HepG2 (cell line): Measurements from ENCODE around the gene CYP19A1.

Experiments used
- RBM39 ChIP-seq: fragments of 200-400 bp; formaldehyde crosslinking; IDR thresholded peaks from one replicate; pipeline ENCODE4 v1.6.1; 2018; ENCODE audit warnings: antibody characterized with exemption, mild to moderate bottlenecking, low read depth, low read length; ENCODE audit not compliant: poor library complexity, severe bottlenecking
- RFX5 ChIP-seq: IDR thresholded peaks from 2 replicates; pipeline ENCODE4 v1.6.1; 2011; ENCODE audit warnings: low read depth, low read length, improper control_type of control experiment
- SP2 ChIP-seq: sonication (generic); formaldehyde crosslinking; IDR thresholded peaks from 2 replicates; pipeline ENCODE4 v1.5.1; 2020; ENCODE audit warnings: mild to moderate bottlenecking, missing genetic modification reagents
- ZBTB20 ChIP-seq: sonication (generic); formaldehyde crosslinking; IDR thresholded peaks from 2 replicates; pipeline ENCODE4 v1.8.1; 2023; ENCODE audit warnings: missing genetic modification reagents, low read depth, mild to moderate bottlenecking, borderline replicate concordance

- TF ChIP-seq ZBTB20 (CRISPR knock-in tag), result no peak
- no peak for TF ChIP-seq RBM39
- no peak for TF ChIP-seq RFX5
- TF ChIP-seq SP2 (CRISPR knock-in tag), result no peak
Observed at GRCh38 chr15:51251556-51251955, 86.8 kb downstream of the CYP19A1 start.
